Gastrocnemius medialis (tissue), 4 donors: Measurements from ENCODE around the gene ALOX5.

Experiments used
- CTCF ChIP-seq, 5 experiments: fragments of 450-650 bp in 3 of 5; fragments of 200-600 bp in 2 of 5; sonication (generic) in 2 of 5; IDR thresholded peaks in 4 of 5; conservative IDR thresholded peaks in 1 of 5; 1 replicate in 4 of 5; 2 replicates in 1 of 5; pipeline ENCODE4 v1.5.1; 2016 to 2019; ENCODE audit warnings: antibody characterized with exemption in 5 of 5, mild to moderate bottlenecking in 3 of 5, moderate library complexity in 3 of 5
- POLR2A ChIP-seq, 2 donors: fragments of 450-650 bp; IDR thresholded peaks; one replicate each; pipeline ENCODE4 v1.6.1; 2017; ENCODE audit warnings: antibody characterized with exemption in 2 of 2, mild to moderate bottlenecking in 2 of 2, moderate library complexity in 2 of 2

GRCh38 chr10:45378914-45379726 is 5.1 kb downstream of the ALOX5 start:
- TF ChIP-seq CTCF (IDR thresholded peaks at IDR 0.05 in 4 of 5, conservative IDR thresholded peaks at IDR 0.05 in 1 of 5) (no peak), POLR2A (IDR thresholded peaks at IDR 0.05) (no peak)
